DND-41 (cell line): ENCODE data around the gene PDCD2.

Experiments used
- EZH2 ChIP-seq: IDR thresholded peaks from 3 replicates; pipeline ENCODE4 v1.6.1; 2012; ENCODE audit warnings: borderline replicate concordance, low read depth, mild to moderate bottlenecking, moderate library complexity, low read length, inconsistent platforms; ENCODE audit not compliant: severe bottlenecking
- TF ChIP-seq, protein P1 (sequence below): IDR thresholded peaks from 2 replicates; pipeline ENCODE4 v1.5.1; 2012; ENCODE audit warnings: borderline replicate concordance, low read length, moderate library complexity, mild to moderate bottlenecking; ENCODE audit not compliant: poor library complexity, severe bottlenecking; ENCODE audit errors: extremely low read depth

DNA sequence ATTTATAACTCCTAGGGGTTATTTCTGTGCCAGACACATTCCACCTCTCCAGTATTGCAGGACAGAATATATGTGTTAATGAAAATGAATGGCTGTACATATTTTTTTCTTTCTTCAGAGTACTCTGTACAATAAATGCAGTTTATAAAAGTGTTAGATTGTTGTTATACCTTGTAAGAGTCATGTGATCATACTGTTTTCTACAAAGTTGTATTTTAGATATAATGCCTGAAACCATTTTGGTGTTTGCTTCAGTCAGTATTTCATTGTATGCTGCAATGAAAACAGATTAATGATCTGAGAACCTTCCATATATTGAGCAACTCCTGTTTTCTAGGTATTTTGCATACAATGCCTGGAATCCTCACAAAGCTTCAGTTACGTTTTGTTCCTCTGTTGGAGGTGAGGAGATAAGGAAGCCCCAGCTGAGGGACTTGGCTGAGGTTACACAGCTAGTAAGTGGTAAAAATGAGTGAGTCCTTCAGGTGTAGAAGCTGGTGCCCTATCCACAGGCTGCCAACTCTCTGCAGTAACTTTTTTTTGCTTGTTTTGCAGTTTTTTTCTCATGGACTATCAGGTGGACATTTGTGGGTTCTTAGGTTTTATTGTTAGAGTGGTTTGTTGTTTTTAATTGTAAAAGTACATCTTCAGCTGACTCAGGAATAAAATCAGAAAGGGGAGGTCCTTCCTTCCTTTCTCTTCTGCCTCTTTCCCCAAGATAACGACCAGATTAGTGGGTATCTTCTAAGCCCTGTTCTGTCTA, 11.6 kb downstream of the PDCD2 start:
- TF ChIP-seq, protein P1, sequence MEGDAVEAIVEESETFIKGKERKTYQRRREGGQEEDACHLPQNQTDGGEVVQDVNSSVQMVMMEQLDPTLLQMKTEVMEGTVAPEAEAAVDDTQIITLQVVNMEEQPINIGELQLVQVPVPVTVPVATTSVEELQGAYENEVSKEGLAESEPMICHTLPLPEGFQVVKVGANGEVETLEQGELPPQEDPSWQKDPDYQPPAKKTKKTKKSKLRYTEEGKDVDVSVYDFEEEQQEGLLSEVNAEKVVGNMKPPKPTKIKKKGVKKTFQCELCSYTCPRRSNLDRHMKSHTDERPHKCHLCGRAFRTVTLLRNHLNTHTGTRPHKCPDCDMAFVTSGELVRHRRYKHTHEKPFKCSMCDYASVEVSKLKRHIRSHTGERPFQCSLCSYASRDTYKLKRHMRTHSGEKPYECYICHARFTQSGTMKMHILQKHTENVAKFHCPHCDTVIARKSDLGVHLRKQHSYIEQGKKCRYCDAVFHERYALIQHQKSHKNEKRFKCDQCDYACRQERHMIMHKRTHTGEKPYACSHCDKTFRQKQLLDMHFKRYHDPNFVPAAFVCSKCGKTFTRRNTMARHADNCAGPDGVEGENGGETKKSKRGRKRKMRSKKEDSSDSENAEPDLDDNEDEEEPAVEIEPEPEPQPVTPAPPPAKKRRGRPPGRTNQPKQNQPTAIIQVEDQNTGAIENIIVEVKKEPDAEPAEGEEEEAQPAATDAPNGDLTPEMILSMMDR: no peak
- no peak for TF ChIP-seq EZH2
